Hematopoietic multipotent progenitor cell treated with erythropoietin and hydrocortisone succinate and interleukin-3 and kit ligand, for 8 days (in vitro differentiated cells): ENCODE data around the gene RASL10B.
A peak's percentile ranks its signal among the peaks of the same experiment; 100 is the strongest.

Experiments
- DNase-seq: peaks from one replicate; pipeline ENCODE4 v3.0.0-alpha.2; 2015

The RASL10B gene

GRCh38 chr17:35723735-35724134, 7.7 kb upstream of the RASL10B start:
- no peak for DNase-seq

GRCh38 chr17:35725058-35725457, 6.4 kb upstream of the RASL10B start:
- no peak for DNase-seq

- no peak for DNase-seq
Measured at GRCh38 chr17:35725802-35726126, 5.7 kb upstream of the RASL10B start.

- no peak for DNase-seq
Measured at GRCh38 chr17:35726127-35726952, 5.1 kb upstream of the RASL10B start.

- no peak for DNase-seq
Measured at GRCh38 chr17:35726953-35727460, 4.4 kb upstream of the RASL10B start.

GRCh38 chr17:35727635-35728034, 3.8 kb upstream of the RASL10B start:
- DNase-seq = no peak

- no peak for DNase-seq
Measured at GRCh38 chr17:35728551-35728950, 2.9 kb upstream of the RASL10B start.

GRCh38 chr17:35729405-35729833, 2.0 kb upstream of the RASL10B start:
- DNase-seq = no peak

GRCh38 chr17:35730400-35731005, 936 bp upstream of the RASL10B start:
- DNase-seq = no peak

GRCh38 chr17:35731917-35732805, 722 bp downstream of the RASL10B start:
- no peak for DNase-seq

- no peak for DNase-seq
Measured at GRCh38 chr17:35732806-35733136, 1.3 kb downstream of the RASL10B start.

GRCh38 chr17:35733366-35733765, 1.9 kb downstream of the RASL10B start:
- no peak for DNase-seq

- no peak for DNase-seq
Measured at GRCh38 chr17:35734396-35734795, 3.0 kb downstream of the RASL10B start.

- no peak for DNase-seq
Measured at GRCh38 chr17:35735036-35735805, 3.8 kb downstream of the RASL10B start.

- DNase-seq = no peak
Measured at GRCh38 chr17:35736236-35736635, 4.8 kb downstream of the RASL10B start.

- DNase-seq = no peak
Measured at GRCh38 chr17:35738519-35739133, 7.2 kb downstream of the RASL10B start.

GRCh38 chr17:35740216-35740615, 8.8 kb downstream of the RASL10B start:
- no peak for DNase-seq

GRCh38 chr17:35740997-35741931, 9.8 kb downstream of the RASL10B start:
- peak; percentile 38 for DNase-seq

- DNase-seq = no peak
Measured at GRCh38 chr17:35742496-35742895, 11.1 kb downstream of the RASL10B start.

GRCh38 chr17:35742896-35743477, 11.5 kb downstream of the RASL10B start:
- no peak for DNase-seq
